Activated T-helper 17 cell treated with anti-CD3 and anti-CD28 coated beads, Interleukin-2, amount 50 U/mL, for 72 hours (primary cell): ENCODE data around the gene MED31. TPM values are rescaled to one million over a fixed set of nuclear protein-coding genes. Genes with fewer than 3 reads are reported as not detected.

Experiments
- ATAC-seq: fragments of 150-1000 bp; cut with Tn5 transposase; replicated peaks from 2 replicates; pipeline ENCODE4 v1.10.0; 2021; ENCODE audit warnings: mild to moderate bottlenecking, moderate library complexity
- H3K27ac Mint-ChIP-seq: one replicate; pipeline ENCODE4 v1.8.0; 2022; ENCODE audit warnings: mixed read lengths
- H3K27me3 Mint-ChIP-seq: one replicate; pipeline ENCODE4 v1.8.0; 2022; ENCODE audit warnings: mixed read lengths
- H3K36me3 Mint-ChIP-seq: one replicate; pipeline ENCODE4 v1.8.0; 2022; ENCODE audit warnings: low read depth, mild to moderate bottlenecking, mixed read lengths
- H3K4me1 Mint-ChIP-seq: one replicate; pipeline ENCODE4 v1.8.0; 2022; ENCODE audit warnings: mixed read lengths
- H3K4me3 Mint-ChIP-seq: one replicate; pipeline ENCODE4 v1.8.0; 2022; ENCODE audit warnings: mild to moderate bottlenecking, mixed read lengths
- H3K9me3 Mint-ChIP-seq: one replicate; pipeline ENCODE4 v1.8.0; 2022; ENCODE audit warnings: mixed read lengths
- total RNA-seq, 2 donors: library from RNA; stranded (reverse); gene quantifications; one replicate each; pipeline ENCODE4 v1.2.3, GENCODE V29; 2022

Gene MED31
- total RNA-seq, 2 donors from 2014 or later: 17.5 to 20.2 TPM

- H3K27me3 Mint-ChIP-seq: no peaks in the 10 kb centered on the region
- no peak overlapping the region for H3K4me3 Mint-ChIP-seq
- no peak for ATAC-seq
- H3K27ac Mint-ChIP-seq: peak overlapping the region; percentile 64
- H3K36me3 Mint-ChIP-seq: peaks cover 48% of the 10 kb centered on the region
- H3K4me1 Mint-ChIP-seq: peaks cover 9% of the 10 kb centered on the region
- no peaks in the 10 kb centered on the region for H3K9me3 Mint-ChIP-seq
Observed at GRCh38 chr17:6637458-6637840, 14.0 kb downstream of the MED31 start.

GRCh38 chr17:6636616-6637457 is 14.6 kb downstream of the MED31 start:
- peaks cover 48% of the 10 kb centered on the region for H3K36me3 Mint-ChIP-seq
- H3K27ac Mint-ChIP-seq: no peak overlapping the region
- H3K27me3 Mint-ChIP-seq: no peaks in the 10 kb centered on the region
- ATAC-seq: no peak
- H3K9me3 Mint-ChIP-seq: no peaks in the 10 kb centered on the region
- H3K4me3 Mint-ChIP-seq: no peak overlapping the region
- H3K4me1 Mint-ChIP-seq: peaks cover 6% of the 10 kb centered on the region

GRCh38 chr17:6636105-6636504 is 15.3 kb downstream of the MED31 start:
- Mint-ChIP-seq H3K36me3 (peaks cover 48% of the 10 kb centered on the region), H3K27me3 (no peaks in the 10 kb centered on the region), H3K9me3 (no peaks in the 10 kb centered on the region), H3K4me3 (no peak overlapping the region), H3K4me1 (peaks cover 10% of the 10 kb centered on the region), H3K27ac (no peak overlapping the region)
- ATAC-seq: no peak

- Mint-ChIP-seq H3K4me1 (peaks cover 14% of the 10 kb centered on the region), H3K9me3 (no peaks in the 10 kb centered on the region), H3K27ac (no peak overlapping the region), H3K4me3 (no peak overlapping the region), H3K27me3 (no peaks in the 10 kb centered on the region), H3K36me3 (peaks cover 65% of the 10 kb centered on the region)
- no peak for ATAC-seq
Observed at GRCh38 chr17:6633263-6633662, 18.1 kb downstream of the MED31 start.

- no peaks in the 10 kb centered on the region for H3K27me3 Mint-ChIP-seq
- no peak for ATAC-seq
- peaks cover 9% of the 10 kb centered on the region for H3K4me1 Mint-ChIP-seq
- no peak overlapping the region for H3K4me3 Mint-ChIP-seq
- H3K9me3 Mint-ChIP-seq: no peaks in the 10 kb centered on the region
- peaks cover 72% of the 10 kb centered on the region for H3K36me3 Mint-ChIP-seq
- no peak overlapping the region for H3K27ac Mint-ChIP-seq
Observed at GRCh38 chr17:6632530-6632929, 18.9 kb downstream of the MED31 start.

- no peak for ATAC-seq
- Mint-ChIP-seq H3K27ac (no peak overlapping the region), H3K9me3 (no peaks in the 10 kb centered on the region)
Observed at GRCh38 chr17:6630390-6630789, 21.0 kb downstream of the MED31 start.

GRCh38 chr17:6627019-6627418 is 24.4 kb downstream of the MED31 start:
- H3K27ac Mint-ChIP-seq: no peak overlapping the region
- peaks cover 86% of the 10 kb centered on the region for H3K36me3 Mint-ChIP-seq
- no peak overlapping the region for H3K4me3 Mint-ChIP-seq
- H3K9me3 Mint-ChIP-seq: no peaks in the 10 kb centered on the region
- peaks cover 9% of the 10 kb centered on the region for H3K4me1 Mint-ChIP-seq
- no peak for ATAC-seq
- no peaks in the 10 kb centered on the region for H3K27me3 Mint-ChIP-seq

More at GRCh38 chr17:6630390-6630789, 21.0 kb downstream of the MED31 start:
- peaks cover 88% of the 10 kb centered on the region for H3K36me3 Mint-ChIP-seq
- H3K27me3 Mint-ChIP-seq: no peaks in the 10 kb centered on the region
- no peak overlapping the region for H3K4me3 Mint-ChIP-seq
- peaks cover 9% of the 10 kb centered on the region for H3K4me1 Mint-ChIP-seq

GRCh38 chr17:6626616-6627015 is 24.8 kb downstream of the MED31 start:
- H3K27ac Mint-ChIP-seq: no peak overlapping the region
- H3K36me3 Mint-ChIP-seq: peaks cover 87% of the 10 kb centered on the region
- peaks cover 9% of the 10 kb centered on the region for H3K4me1 Mint-ChIP-seq
- no peaks in the 10 kb centered on the region for H3K9me3 Mint-ChIP-seq
- no peaks in the 10 kb centered on the region for H3K27me3 Mint-ChIP-seq
- ATAC-seq: no peak
- H3K4me3 Mint-ChIP-seq: no peak overlapping the region

- Mint-ChIP-seq H3K27me3 (no peaks in the 10 kb centered on the region), H3K4me1 (no peaks in the 10 kb centered on the region), H3K4me3 (no peak overlapping the region), H3K36me3 (peaks cover 90% of the 10 kb centered on the region), H3K9me3 (no peaks in the 10 kb centered on the region), H3K27ac (no peak overlapping the region)
- no peak for ATAC-seq
Observed at GRCh38 chr17:6623941-6624340, 27.5 kb downstream of the MED31 start.

GRCh38 chr17:6611231-6611630 is 40.2 kb downstream of the MED31 start:
- no peaks in the 10 kb centered on the region for H3K27me3 Mint-ChIP-seq
- no peak overlapping the region for H3K27ac Mint-ChIP-seq

GRCh38 chr17:6610011-6610410 is 41.4 kb downstream of the MED31 start:
- Mint-ChIP-seq H3K4me1 (no peaks in the 10 kb centered on the region), H3K36me3 (peaks cover 91% of the 10 kb centered on the region)
- no peak for ATAC-seq

More at GRCh38 chr17:6611231-6611630, 40.2 kb downstream of the MED31 start:
- H3K36me3 Mint-ChIP-seq: peaks cover 79% of the 10 kb centered on the region
- no peaks in the 10 kb centered on the region for H3K4me1 Mint-ChIP-seq
- H3K9me3 Mint-ChIP-seq: no peaks in the 10 kb centered on the region
- ATAC-seq: no peak
- no peak overlapping the region for H3K4me3 Mint-ChIP-seq

GRCh38 chr17:6608321-6608720 is 43.1 kb downstream of the MED31 start:
- Mint-ChIP-seq H3K27ac (no peak overlapping the region), H3K4me1 (no peaks in the 10 kb centered on the region), H3K4me3 (no peak overlapping the region), H3K9me3 (no peaks in the 10 kb centered on the region), H3K27me3 (no peaks in the 10 kb centered on the region), H3K36me3 (peaks cover 98% of the 10 kb centered on the region)
- ATAC-seq: no peak

More at GRCh38 chr17:6610011-6610410, 41.4 kb downstream of the MED31 start:
- Mint-ChIP-seq H3K4me3 (no peak overlapping the region), H3K27ac (no peak overlapping the region), H3K27me3 (no peaks in the 10 kb centered on the region), H3K9me3 (no peaks in the 10 kb centered on the region)

- no peaks in the 10 kb centered on the region for H3K27me3 Mint-ChIP-seq
- no peaks in the 10 kb centered on the region for H3K4me1 Mint-ChIP-seq
- no peaks in the 10 kb centered on the region for H3K9me3 Mint-ChIP-seq
- no peak overlapping the region for H3K27ac Mint-ChIP-seq
- H3K4me3 Mint-ChIP-seq: no peak overlapping the region
- H3K36me3 Mint-ChIP-seq: peaks cover 100% of the 10 kb centered on the region
- no peak for ATAC-seq
Observed at GRCh38 chr17:6605142-6605541, 46.3 kb downstream of the MED31 start.

- ATAC-seq: no peak
- no peaks in the 10 kb centered on the region for H3K9me3 Mint-ChIP-seq
- H3K36me3 Mint-ChIP-seq: peaks cover 99% of the 10 kb centered on the region
- H3K27ac Mint-ChIP-seq: no peak overlapping the region
- no peaks in the 10 kb centered on the region for H3K27me3 Mint-ChIP-seq
- H3K4me1 Mint-ChIP-seq: no peaks in the 10 kb centered on the region
- H3K4me3 Mint-ChIP-seq: no peak overlapping the region
Observed at GRCh38 chr17:6603744-6604325, 47.6 kb downstream of the MED31 start.

GRCh38 chr17:6602141-6602540 is 49.3 kb downstream of the MED31 start:
- H3K27ac Mint-ChIP-seq: no peak overlapping the region

More at GRCh38 chr17:6602141-6602540, 49.3 kb downstream of the MED31 start:
- Mint-ChIP-seq H3K9me3 (no peaks in the 10 kb centered on the region), H3K36me3 (peaks cover 99% of the 10 kb centered on the region), H3K4me1 (no peaks in the 10 kb centered on the region), H3K27me3 (no peaks in the 10 kb centered on the region), H3K4me3 (no peak overlapping the region)
- ATAC-seq: no peak
